GM12874 (cell line): Measurements from ENCODE around the gene CTTNBP2.

Experiments used
- CTCF ChIP-seq: IDR thresholded peaks from 2 replicates; pipeline ENCODE4 v1.5.1; 2011; ENCODE audit warnings: low read depth, mild to moderate bottlenecking, control low read depth, low read length, moderate library complexity; ENCODE audit not compliant: insufficient read depth

The CTTNBP2 gene

GRCh38 chr7:117776224-117776623 lies 97.0 kb downstream of the CTTNBP2 start:
- TF ChIP-seq CTCF, result no peak

GRCh38 chr7:117775801-117776200 lies 97.4 kb downstream of the CTTNBP2 start:
- TF ChIP-seq CTCF, result no peak

- no peak for TF ChIP-seq CTCF
Measured at GRCh38 chr7:117774943-117775342, 98.3 kb downstream of the CTTNBP2 start.

- no peak for TF ChIP-seq CTCF
Measured at GRCh38 chr7:117772421-117772820, 100.8 kb downstream of the CTTNBP2 start.

- no peak for TF ChIP-seq CTCF
Measured at GRCh38 chr7:117771756-117772155, 101.5 kb downstream of the CTTNBP2 start.

GRCh38 chr7:117769085-117769484 lies 104.2 kb downstream of the CTTNBP2 start:
- no peak for TF ChIP-seq CTCF

GRCh38 chr7:117767951-117768350 lies 105.3 kb downstream of the CTTNBP2 start:
- TF ChIP-seq CTCF, result no peak

- TF ChIP-seq CTCF, result no peak
Measured at GRCh38 chr7:117766913-117767312, 106.3 kb downstream of the CTTNBP2 start.
